GM12878 (cell line): ENCODE measurements around the gene TDRD9. TPM values are rescaled to one million over a fixed set of nuclear protein-coding genes. Genes with fewer than 3 reads are reported as not detected.

ENCODE experiments used
- ATAC-seq: fragments of 200-7000 bp; cut with Tn5 transposase; 3 replicates; pipeline ENCODE4 v1.9.1; 2020; ENCODE audit warnings: mild to moderate bottlenecking, moderate library complexity
- BruUV-seq: library from RNA; stranded (reverse); fragments of 400-500 nt; replicated peaks from 2 replicates; lab custom pipeline; 2021; lab: Mats Ljungman, UMichigan
- CTCF ChIA-PET: fragments of 300-600 bp; sonication (Branson Sonifier 250); formaldehyde crosslinking; extraction: SDS; loops from one replicate; lab custom pipeline; 2021; ENCODE audit warnings: inconsistent platforms; lab: Yijun Ruan, JAX
- POLR2A ChIA-PET: fragments of 350-600 bp; formaldehyde crosslinking; extraction: SDS; loops from one replicate; lab custom pipeline; 2021; ENCODE audit warnings: inconsistent platforms; lab: Charles Lee
- RAD21 ChIA-PET: fragments of 300-600 bp; sonication (Branson Sonifier 250); formaldehyde crosslinking; loops from one replicate; lab custom pipeline; 2023; ENCODE audit warnings: antibody characterized with exemption; ENCODE audit not compliant: unreplicated experiment; lab: Charles Lee
- SMC1A ChIA-PET: fragments of 300-600 bp; sonication (Branson Sonifier 250); formaldehyde crosslinking; loops from one replicate; lab custom pipeline; 2023; ENCODE audit not compliant: unreplicated experiment, uncharacterized antibody; lab: Charles Lee
- DNase-seq: peaks from one replicate; pipeline ENCODE4 v3.0.0-alpha.2; 2011; ENCODE audit warnings: low read depth, low spot score
- FAIRE-seq: peaks from 3 replicates; lab custom pipeline; 2011; peaks lifted over from hg19 to GRCh38; lab: Jason Lieb, UNC
- H2AFZ ChIP-seq: 2 replicates; pipeline ENCODE4 v1.6.0; 2011; ENCODE audit warnings: low read depth, low read length, control low read depth; ENCODE audit not compliant: control insufficient read depth
- H3K27ac ChIP-seq: 2 replicates; pipeline ENCODE4 v1.5.1; 2011; ENCODE audit warnings: control low read depth; ENCODE audit not compliant: control insufficient read depth, insufficient read depth
- H3K27me3 ChIP-seq, 2 experiments: replicated peaks in 1 of 2; 2 replicates each; pipeline versions ENCODE4 v1.6.0 to v1.6.1; 2011; ENCODE audit warnings: low read length in 1 of 2; ENCODE audit not compliant: control insufficient read depth in 2 of 2, insufficient read depth in 2 of 2
- H3K36me3 ChIP-seq, 2 experiments: 2 replicates each; pipeline ENCODE4 v1.5.1; 2011; ENCODE audit warnings: low read length in 1 of 2; ENCODE audit not compliant: control insufficient read depth in 2 of 2, insufficient read depth in 2 of 2
- H3K4me1 ChIP-seq: 2 replicates; pipeline ENCODE4 v1.6.1; 2011; ENCODE audit warnings: mild to moderate bottlenecking, low read length, moderate library complexity, mixed read lengths; ENCODE audit not compliant: control insufficient read depth, insufficient read depth
- H3K4me2 ChIP-seq: 2 replicates; pipeline ENCODE4 v1.6.0; 2011; ENCODE audit warnings: control low read depth; ENCODE audit not compliant: control insufficient read depth, insufficient read depth
- H3K4me3 ChIP-seq: fragments of 200-600 bp; sonication (generic); 2 replicates; pipeline ENCODE4 v1.5.1; 2016
- H3K79me2 ChIP-seq: 2 replicates; pipeline ENCODE4 v1.6.0; 2011; ENCODE audit warnings: low read length; ENCODE audit not compliant: control insufficient read depth, insufficient read depth
- H3K9ac ChIP-seq: 2 replicates; pipeline ENCODE4 v1.8.0; 2011; ENCODE audit warnings: low read length, control low read depth, mixed read lengths; ENCODE audit not compliant: control insufficient read depth, insufficient read depth
- H3K9me3 ChIP-seq: replicated peaks from 3 replicates; pipeline ENCODE4 v1.5.1; 2011; ENCODE audit warnings: mild to moderate bottlenecking, low read length; ENCODE audit not compliant: control insufficient read depth, insufficient read depth
- H4K20me1 ChIP-seq: 2 replicates; pipeline ENCODE4 v1.6.0; 2011; ENCODE audit not compliant: control insufficient read depth, insufficient read depth
- CBX5 ChIP-seq: sonication (generic); IDR thresholded peaks from 2 replicates; pipeline ENCODE4 v1.6.1; 2016; ENCODE audit warnings: low read depth, moderate library complexity, mild to moderate bottlenecking, inconsistent platforms
- CHD1 ChIP-seq: IDR thresholded peaks from 2 replicates; pipeline ENCODE4 v1.6.1; 2012; ENCODE audit warnings: low read depth, low read length, improper control_type of control experiment
- CHD2 ChIP-seq: IDR thresholded peaks from 2 replicates; pipeline ENCODE4 v1.6.1; 2011; ENCODE audit warnings: low read depth, low read length, improper control_type of control experiment, borderline replicate concordance
- EED ChIP-seq: sonication (generic); IDR thresholded peaks from 2 replicates; pipeline ENCODE4 v1.6.1; 2016; ENCODE audit warnings: antibody characterized with exemption, low read depth
- EP300 ChIP-seq, 2 experiments: fragments of 150-350 bp in 1 of 2; IDR thresholded peaks; 2 replicates each; pipeline ENCODE4 v1.6.1; 2011 to 2012; ENCODE audit warnings: low read depth in 2 of 2, low read length in 2 of 2, borderline replicate concordance in 1 of 2, improper control_type of control experiment in 1 of 2, inconsistent platforms in 1 of 2; ENCODE audit not compliant: control insufficient read depth in 1 of 2
- KAT2A ChIP-seq: conservative IDR thresholded peaks from 2 replicates; pipeline ENCODE4 v1.6.1; 2011; ENCODE audit warnings: low read depth, low read length; ENCODE audit not compliant: control insufficient read depth
- LARP7 ChIP-seq: fragments of 450-650 bp; IDR thresholded peaks from 2 replicates; pipeline ENCODE4 v1.6.1; 2017; ENCODE audit warnings: mild to moderate bottlenecking
- NFXL1 ChIP-seq: fragments of 450-650 bp; IDR thresholded peaks from 2 replicates; pipeline ENCODE4 v1.6.1; 2017; ENCODE audit warnings: antibody characterized with exemption, mild to moderate bottlenecking, borderline replicate concordance
- NRF1 ChIP-seq: conservative IDR thresholded peaks from 2 replicates; pipeline ENCODE4 v1.6.1; 2011; ENCODE audit warnings: mild to moderate bottlenecking, low read depth, low read length, improper control_type of control experiment
- RBBP5 ChIP-seq: fragments of 200-600 bp; sonication (generic); conservative IDR thresholded peaks from 2 replicates; pipeline ENCODE4 v1.6.1; 2016
- ZNF207 ChIP-seq: fragments of 450-650 bp; IDR thresholded peaks from 2 replicates; pipeline ENCODE4 v1.6.1; 2014; ENCODE audit warnings: antibody characterized with exemption, mild to moderate bottlenecking, borderline replicate concordance
- ZNF217 ChIP-seq: fragments of 450-650 bp; IDR thresholded peaks from 2 replicates; pipeline ENCODE4 v1.6.1; 2017; ENCODE audit warnings: antibody characterized with exemption, mild to moderate bottlenecking
- ZSCAN29 ChIP-seq: fragments of 450-650 bp; IDR thresholded peaks from 2 replicates; pipeline ENCODE4 v1.6.1; 2017; ENCODE audit warnings: mild to moderate bottlenecking, moderate library complexity
- WGBS: methylation state at CpG from one replicate; pipeline ENCODE4 v1.1.6; 2016; ENCODE audit warnings: low lambda C conversion rate; ENCODE audit not compliant: insufficient replicate concordance, insufficient coverage; ENCODE audit errors: missing lambda C conversion rate; 5-methylcytosine and 5-hydroxymethylcytosine counted together
- in situ Hi-C: fragments of 300-500 bp; cut with MboI; formaldehyde crosslinking; loops from 9 replicates; pipeline ENCODE4 v1.14.3; 2018; ENCODE audit warnings: mixed read lengths
- intact Hi-C: fragments of 100-400 bp; cut with micrococcal nuclease; formaldehyde crosslinking; loops from one replicate; pipeline ENCODE4 v1.14.2; 2022; ENCODE audit not compliant: unreplicated experiment
- polyA plus RNA-seq, 11 experiments: library from polyadenylated mRNA; depleted of rRNA in 4 of 11; unstranded in 6 of 11; stranded (reverse) in 5 of 11; fragments of >200 nt; fragmentation: Nextera tagmentation in 4 of 11; fragmentation: Illumina TruSeq in 1 of 11; extraction: Ambion mirVana in 4 of 11; extraction: Trizol in 1 of 11; gene quantifications; 1 replicate in 1 of 11; 2 replicates in 10 of 11; pipeline versions ENCODE4 v1.2.1 to v1.2.3, GENCODE V29; 2011 to 2016; ENCODE audit warnings: inconsistent platforms in 2 of 11, missing spikeins in 2 of 11, low read depth in 1 of 11
- total RNA-seq, 4 experiments: library from RNA; depleted of rRNA in 3 of 4; stranded (reverse); fragments of >200 nt in 3 of 4; fragmentation: Illumina TruSeq in 1 of 4; extraction: Trizol in 1 of 4; gene quantifications; 2 replicates each; pipeline versions ENCODE4 v1.2.1 to v1.2.3, GENCODE V29; 2013 to 2021
- TF ChIP-seq, protein P1 (sequence below): fragments of 450-650 bp; formaldehyde crosslinking; IDR thresholded peaks from 2 replicates; pipeline ENCODE4 v1.4.0; 2020; ENCODE audit warnings: mild to moderate bottlenecking, moderate library complexity
- TF ChIP-seq, protein P2 (sequence below): IDR thresholded peaks from 2 replicates; pipeline ENCODE4 v1.6.1; 2012; ENCODE audit warnings: improper control_type of control experiment, low read depth, low read length; ENCODE audit not compliant: insufficient replicate concordance

Gene TDRD9
- total and polyA plus RNA-seq, 10 of the 15 experiments (the other 5 are each of a cell fraction or from before 2014, with no cell fraction given): 0.12 TPM; not detected in 9

DNA sequence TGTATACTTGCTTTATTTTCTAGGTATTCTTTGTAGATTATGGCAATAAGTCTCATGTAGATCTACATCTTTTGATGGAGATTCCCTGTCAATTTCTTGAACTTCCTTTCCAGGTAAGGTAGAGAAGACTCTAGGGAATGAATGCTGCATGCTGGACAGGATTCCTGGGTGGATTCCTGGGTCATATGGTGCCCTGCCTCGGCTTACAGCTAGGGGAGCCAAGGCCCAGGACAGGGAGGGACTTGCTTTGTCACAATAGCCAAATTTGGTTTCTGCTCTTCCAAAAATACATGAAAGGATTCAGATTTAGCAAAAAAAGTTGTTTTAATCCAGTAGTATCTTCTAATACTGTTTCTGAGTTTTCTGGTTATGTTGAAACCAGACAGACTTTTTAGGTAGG lies 97.8 kb downstream of the TDRD9 start (continued):
- TF ChIP-seq, protein P1, sequence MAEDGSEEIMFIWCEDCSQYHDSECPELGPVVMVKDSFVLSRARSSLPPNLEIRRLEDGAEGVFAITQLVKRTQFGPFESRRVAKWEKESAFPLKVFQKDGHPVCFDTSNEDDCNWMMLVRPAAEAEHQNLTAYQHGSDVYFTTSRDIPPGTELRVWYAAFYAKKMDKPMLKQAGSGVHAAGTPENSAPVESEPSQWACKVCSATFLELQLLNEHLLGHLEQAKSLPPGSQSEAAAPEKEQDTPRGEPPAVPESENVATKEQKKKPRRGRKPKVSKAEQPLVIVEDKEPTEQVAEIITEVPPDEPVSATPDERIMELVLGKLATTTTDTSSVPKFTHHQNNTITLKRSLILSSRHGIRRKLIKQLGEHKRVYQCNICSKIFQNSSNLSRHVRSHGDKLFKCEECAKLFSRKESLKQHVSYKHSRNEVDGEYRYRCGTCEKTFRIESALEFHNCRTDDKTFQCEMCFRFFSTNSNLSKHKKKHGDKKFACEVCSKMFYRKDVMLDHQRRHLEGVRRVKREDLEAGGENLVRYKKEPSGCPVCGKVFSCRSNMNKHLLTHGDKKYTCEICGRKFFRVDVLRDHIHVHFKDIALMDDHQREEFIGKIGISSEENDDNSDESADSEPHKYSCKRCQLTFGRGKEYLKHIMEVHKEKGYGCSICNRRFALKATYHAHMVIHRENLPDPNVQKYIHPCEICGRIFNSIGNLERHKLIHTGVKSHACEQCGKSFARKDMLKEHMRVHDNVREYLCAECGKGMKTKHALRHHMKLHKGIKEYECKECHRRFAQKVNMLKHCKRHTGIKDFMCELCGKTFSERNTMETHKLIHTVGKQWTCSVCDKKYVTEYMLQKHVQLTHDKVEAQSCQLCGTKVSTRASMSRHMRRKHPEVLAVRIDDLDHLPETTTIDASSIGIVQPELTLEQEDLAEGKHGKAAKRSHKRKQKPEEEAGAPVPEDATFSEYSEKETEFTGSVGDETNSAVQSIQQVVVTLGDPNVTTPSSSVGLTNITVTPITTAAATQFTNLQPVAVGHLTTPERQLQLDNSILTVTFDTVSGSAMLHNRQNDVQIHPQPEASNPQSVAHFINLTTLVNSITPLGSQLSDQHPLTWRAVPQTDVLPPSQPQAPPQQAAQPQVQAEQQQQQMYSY (CRISPR knock-in tag): no peak

DNA sequence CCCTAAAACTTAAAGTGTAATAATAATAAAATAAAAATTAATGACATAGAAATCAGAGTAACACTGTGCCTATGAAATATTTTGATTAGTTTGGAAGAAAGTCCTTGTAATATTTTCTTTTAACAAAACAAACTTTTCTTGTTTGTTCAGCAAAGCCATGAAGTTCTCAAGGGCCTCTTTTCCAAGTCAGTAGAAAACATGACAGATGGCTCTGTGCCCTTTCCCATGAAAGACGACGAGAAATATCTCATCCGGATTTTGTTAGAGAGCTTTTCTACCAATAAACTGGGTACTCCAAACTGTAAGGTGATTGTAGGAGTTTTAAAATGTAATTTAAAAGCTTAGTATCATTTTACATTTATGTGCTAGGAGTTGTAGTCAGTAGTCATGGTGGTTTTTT lies 102.7 kb downstream of the TDRD9 start:
- Histone ChIP-seq H3K27ac (no peak overlapping the region), H3K4me2 (no peak overlapping the region), H3K79me2 (no peaks in the 10 kb centered on the region), H3K36me3 (no peaks in the 10 kb centered on the region), H4K20me1 (no peaks in the 10 kb centered on the region), H3K4me1 (no peaks in the 10 kb centered on the region), H2AFZ (no peak overlapping the region), H3K27me3 (no peaks in the 10 kb centered on the region; a peak in 1 of 4 replicates), H3K9me3 (no peaks in the 10 kb centered on the region), H3K9ac (no peak overlapping the region), H3K4me3 (no peak overlapping the region)
- no peak for DNase-seq
- ChIA-PET POLR2A (no interaction called here), CTCF (no interaction called here), RAD21 (no interaction called here), SMC1A (no interaction called here)
- ATAC-seq: no peak
- in situ Hi-C loops: no loop called here
- 94% methylated on average over 3 of the region's 3 CpGs for WGBS
- intact Hi-C loops: no loop called here
- no TSS peak for BruUV-seq
- no peak for FAIRE-seq
- TF ChIP-seq CHD1: no peak
- TF ChIP-seq, protein P2, sequence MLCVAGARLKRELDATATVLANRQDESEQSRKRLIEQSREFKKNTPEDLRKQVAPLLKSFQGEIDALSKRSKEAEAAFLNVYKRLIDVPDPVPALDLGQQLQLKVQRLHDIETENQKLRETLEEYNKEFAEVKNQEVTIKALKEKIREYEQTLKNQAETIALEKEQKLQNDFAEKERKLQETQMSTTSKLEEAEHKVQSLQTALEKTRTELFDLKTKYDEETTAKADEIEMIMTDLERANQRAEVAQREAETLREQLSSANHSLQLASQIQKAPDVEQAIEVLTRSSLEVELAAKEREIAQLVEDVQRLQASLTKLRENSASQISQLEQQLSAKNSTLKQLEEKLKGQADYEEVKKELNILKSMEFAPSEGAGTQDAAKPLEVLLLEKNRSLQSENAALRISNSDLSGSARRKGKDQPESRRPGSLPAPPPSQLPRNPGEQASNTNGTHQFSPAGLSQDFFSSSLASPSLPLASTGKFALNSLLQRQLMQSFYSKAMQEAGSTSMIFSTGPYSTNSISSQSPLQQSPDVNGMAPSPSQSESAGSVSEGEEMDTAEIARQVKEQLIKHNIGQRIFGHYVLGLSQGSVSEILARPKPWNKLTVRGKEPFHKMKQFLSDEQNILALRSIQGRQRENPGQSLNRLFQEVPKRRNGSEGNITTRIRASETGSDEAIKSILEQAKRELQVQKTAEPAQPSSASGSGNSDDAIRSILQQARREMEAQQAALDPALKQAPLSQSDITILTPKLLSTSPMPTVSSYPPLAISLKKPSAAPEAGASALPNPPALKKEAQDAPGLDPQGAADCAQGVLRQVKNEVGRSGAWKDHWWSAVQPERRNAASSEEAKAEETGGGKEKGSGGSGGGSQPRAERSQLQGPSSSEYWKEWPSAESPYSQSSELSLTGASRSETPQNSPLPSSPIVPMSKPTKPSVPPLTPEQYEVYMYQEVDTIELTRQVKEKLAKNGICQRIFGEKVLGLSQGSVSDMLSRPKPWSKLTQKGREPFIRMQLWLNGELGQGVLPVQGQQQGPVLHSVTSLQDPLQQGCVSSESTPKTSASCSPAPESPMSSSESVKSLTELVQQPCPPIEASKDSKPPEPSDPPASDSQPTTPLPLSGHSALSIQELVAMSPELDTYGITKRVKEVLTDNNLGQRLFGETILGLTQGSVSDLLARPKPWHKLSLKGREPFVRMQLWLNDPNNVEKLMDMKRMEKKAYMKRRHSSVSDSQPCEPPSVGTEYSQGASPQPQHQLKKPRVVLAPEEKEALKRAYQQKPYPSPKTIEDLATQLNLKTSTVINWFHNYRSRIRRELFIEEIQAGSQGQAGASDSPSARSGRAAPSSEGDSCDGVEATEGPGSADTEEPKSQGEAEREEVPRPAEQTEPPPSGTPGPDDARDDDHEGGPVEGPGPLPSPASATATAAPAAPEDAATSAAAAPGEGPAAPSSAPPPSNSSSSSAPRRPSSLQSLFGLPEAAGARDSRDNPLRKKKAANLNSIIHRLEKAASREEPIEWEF: no peak
- TF ChIP-seq RBBP5: no peak
- TF ChIP-seq EP300 (IDR thresholded peaks at IDR 0.05; ENCODE audit: borderline replicate concordance in 1 of 2, control insufficient read depth in 1 of 2, low read depth in 2 of 2, low read length in 2 of 2): no peak
- no peak for TF ChIP-seq LARP7
- no peak for TF ChIP-seq ZNF207
- no peak for TF ChIP-seq CHD2
- TF ChIP-seq ZNF217: no peak
- no peak for TF ChIP-seq NFXL1
- no peak for TF ChIP-seq EED
- no peak for TF ChIP-seq ZSCAN29
- TF ChIP-seq NRF1: no peak
- no peak for TF ChIP-seq KAT2A
- TF ChIP-seq CBX5: no peak
